RKO (cell line): ENCODE results near the gene ROBO2.

Experiments
- DNase-seq: peaks from one replicate; pipeline ENCODE4 v3.0.0-alpha.2; 2016; ENCODE audit warnings: low spot score

Gene ROBO2

DNA sequence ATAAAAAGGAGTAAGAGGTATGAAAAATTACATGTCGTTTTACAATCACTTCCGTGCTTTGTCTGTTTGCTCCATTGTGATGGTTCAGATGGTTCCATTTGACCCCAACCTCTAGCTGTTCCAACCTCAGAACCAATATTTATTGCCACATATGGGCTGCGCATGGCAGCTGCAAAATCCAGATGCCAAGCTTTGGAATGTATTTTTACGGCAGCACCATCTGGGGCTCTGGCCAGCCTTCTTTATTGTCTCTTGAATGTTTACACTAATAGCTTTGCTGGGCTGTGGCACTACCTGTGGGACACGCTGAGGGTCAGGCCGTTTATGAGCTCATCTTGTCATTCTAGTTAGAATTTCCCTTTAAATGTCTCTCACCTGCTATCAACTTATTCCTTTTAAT is 219.8 kb downstream of the ROBO2 start:
- no peak for DNase-seq

GRCh38 chr3:77262361-77262760 is 222.5 kb downstream of the ROBO2 start:
- no peak for DNase-seq

DNA sequence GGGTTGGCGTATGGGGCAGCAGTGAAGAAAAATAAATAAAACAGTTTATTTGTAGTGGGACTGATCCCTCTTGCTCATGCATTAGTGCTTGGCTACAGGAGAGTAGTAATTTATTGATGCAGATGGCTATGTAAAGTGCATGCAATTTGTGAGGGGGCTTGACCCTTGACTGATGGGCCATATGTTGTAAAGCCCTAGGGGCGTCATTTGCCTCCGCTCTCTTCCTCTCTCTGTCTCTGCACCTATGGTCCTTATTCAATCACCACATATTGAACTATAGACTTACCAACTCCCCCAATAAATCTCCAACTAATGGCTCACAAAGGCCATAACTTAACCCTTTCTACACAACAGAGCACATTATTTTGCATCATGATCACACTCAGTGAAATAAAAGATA is 227.7 kb downstream of the ROBO2 start:
- no peak for DNase-seq

- DNase-seq = no peak
Measured at GRCh38 chr3:77271306-77271705, 231.4 kb downstream of the ROBO2 start.

DNA sequence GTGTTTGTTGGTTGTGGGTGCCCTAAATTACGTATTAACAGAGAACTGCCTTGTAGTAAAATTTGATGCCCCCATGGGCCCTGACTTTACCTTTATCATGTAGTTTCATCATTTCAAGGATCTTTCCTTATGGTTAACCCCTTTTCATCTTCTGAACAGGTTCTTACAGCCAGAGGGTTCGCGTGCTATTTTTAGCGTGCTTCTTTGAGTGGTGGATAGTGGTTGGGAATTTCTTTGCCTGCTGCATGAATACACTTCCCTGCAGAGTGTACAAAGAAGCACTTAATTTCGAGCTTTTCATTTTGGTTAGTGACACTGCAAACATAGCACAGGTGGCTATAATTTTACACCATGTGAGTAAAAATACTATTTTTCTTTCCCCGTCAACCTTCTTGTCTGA is 231.8 kb downstream of the ROBO2 start:
- DNase-seq = no peak

DNA sequence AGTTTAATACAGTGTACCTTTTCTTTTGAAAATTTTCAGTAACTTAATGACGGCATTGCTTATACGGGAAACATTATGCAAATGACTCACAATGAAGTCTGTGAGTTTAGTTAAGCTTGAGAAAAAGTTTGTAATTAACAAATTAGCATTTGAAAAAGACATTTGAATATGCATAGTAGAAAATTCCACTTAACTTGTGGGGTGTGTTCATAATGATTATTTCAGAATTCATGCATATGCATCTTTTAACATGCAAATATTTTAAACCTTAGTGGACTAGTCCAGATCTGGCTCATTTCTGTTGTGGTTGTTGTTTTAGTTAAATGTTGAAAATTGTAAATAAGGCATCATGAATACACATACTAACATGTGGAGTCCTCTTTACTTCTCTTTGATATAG is 239.4 kb downstream of the ROBO2 start:
- DNase-seq = no peak

GRCh38 chr3:77281721-77282120 is 241.8 kb downstream of the ROBO2 start:
- no peak for DNase-seq

- DNase-seq = no peak
Measured at GRCh38 chr3:77283108-77283507, 243.2 kb downstream of the ROBO2 start.

- DNase-seq = no peak
Measured at GRCh38 chr3:77288348-77288747, 248.4 kb downstream of the ROBO2 start.

DNA sequence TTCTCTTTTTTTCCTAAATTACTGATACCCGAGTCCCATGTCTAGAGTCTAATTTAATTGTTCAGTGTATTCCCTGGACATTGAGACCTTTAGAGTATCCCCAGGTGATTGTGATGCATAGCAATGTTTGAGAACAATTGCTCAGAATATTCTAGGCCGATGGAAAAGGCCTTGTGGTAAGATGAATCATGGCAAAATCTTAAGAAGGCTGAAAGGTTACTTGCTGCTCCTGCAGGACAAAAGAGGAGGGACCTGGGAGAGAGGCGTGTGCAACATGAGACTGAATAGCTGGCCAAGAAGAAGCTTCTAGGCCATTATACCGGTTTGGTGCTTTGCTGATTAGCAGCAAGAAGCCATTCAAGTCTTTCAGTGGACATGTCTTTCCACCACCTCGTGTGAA is 256.6 kb downstream of the ROBO2 start:
- peak; percentile 41 for DNase-seq

- no peak for DNase-seq
Measured at GRCh38 chr3:77298417-77298816, 258.5 kb downstream of the ROBO2 start.

GRCh38 chr3:77303955-77304699 is 264.2 kb downstream of the ROBO2 start:
- DNase-seq = no peak

- DNase-seq = no peak
Measured at GRCh38 chr3:77304700-77305021, 264.8 kb downstream of the ROBO2 start.

DNA sequence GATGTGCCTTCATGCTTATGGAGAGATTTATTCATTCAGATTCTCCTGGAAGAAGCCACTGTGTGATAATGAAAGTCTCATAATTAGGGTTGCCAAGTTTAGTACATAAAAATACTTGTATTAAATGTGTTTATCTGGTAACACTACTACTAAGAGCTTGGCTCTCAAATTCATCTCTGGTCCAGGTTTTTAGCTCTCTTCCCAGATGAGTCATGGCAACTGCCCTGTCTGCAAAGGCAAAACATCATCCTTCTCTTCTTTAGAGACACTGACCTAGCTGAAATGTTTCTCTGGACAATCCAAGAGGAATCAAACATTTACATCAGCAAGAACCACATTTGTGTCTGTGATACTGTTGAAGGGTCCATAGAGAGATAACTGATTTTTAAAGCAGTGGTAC is 269.6 kb downstream of the ROBO2 start:
- no peak for DNase-seq

DNA sequence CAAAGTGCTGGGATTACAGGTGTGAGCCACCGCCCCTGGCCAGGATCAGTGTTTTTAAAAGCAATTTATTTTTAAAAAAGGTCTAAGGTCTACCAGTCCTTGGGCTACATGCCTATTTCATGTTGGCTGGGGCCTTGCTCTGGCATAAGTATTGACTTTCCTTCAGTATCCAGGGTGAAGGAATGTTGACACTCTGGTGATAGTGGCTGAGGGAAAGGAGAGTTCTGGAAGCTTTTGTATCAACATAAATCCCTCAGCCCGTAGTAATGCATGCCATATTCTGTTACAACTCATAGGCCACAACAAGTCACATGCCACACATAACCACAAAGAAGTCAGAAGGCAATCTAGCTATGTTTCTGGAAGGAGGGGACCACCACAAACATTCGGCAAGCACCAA is 273.9 kb downstream of the ROBO2 start:
- DNase-seq = no peak

- peak; percentile 7 for DNase-seq
Measured at GRCh38 chr3:77319711-77320110, 279.8 kb downstream of the ROBO2 start.

DNA sequence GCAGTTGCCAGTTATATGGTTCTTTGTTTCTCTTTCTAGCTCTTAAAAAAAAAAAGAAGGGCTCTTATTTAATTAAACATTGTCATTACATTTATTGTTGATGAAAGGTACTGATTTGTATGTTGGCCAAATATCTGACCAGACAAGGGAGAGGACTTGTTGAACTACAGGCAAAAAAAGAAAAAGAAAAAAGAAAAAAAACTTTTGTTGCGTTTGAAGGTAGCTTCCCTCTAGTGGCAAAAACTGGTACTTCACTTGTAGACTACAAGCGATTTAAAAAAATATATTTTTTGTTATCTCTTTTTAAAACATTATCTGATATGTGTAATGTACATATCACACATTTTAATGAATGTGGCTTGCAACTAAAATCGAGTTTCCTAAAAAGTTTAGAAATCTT is 280.6 kb downstream of the ROBO2 start:
- peak; percentile 61 for DNase-seq

- DNase-seq = no peak
Measured at GRCh38 chr3:77321646-77322045, 281.7 kb downstream of the ROBO2 start.

DNA sequence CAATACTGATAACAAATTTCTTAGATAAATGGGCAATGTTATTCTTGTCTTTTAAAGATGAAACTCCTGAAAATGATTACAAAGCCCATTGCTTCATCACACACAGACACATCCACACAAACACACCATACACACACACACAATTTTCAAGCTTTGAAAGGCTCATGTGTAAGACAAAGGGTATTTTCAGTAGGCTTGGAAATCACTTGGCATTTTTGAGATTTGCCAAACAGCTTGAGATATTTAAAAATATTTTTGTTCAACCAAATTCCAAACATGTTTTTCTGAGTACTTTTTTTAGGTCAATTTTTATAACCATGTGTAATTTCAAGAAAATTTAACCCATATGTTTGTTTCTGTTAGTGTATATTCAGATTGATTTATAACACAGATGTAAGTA is 283.7 kb downstream of the ROBO2 start:
- DNase-seq = no peak

- DNase-seq = no peak
Measured at GRCh38 chr3:77324105-77324504, 284.2 kb downstream of the ROBO2 start.

- DNase-seq = no peak
Measured at GRCh38 chr3:77325280-77325679, 285.4 kb downstream of the ROBO2 start.

- DNase-seq = no peak
Measured at GRCh38 chr3:77325702-77326101, 285.8 kb downstream of the ROBO2 start.

- DNase-seq = no peak
Measured at GRCh38 chr3:77326586-77326985, 286.7 kb downstream of the ROBO2 start.

- DNase-seq = no peak
Measured at GRCh38 chr3:77328690-77329089, 288.8 kb downstream of the ROBO2 start.

DNA sequence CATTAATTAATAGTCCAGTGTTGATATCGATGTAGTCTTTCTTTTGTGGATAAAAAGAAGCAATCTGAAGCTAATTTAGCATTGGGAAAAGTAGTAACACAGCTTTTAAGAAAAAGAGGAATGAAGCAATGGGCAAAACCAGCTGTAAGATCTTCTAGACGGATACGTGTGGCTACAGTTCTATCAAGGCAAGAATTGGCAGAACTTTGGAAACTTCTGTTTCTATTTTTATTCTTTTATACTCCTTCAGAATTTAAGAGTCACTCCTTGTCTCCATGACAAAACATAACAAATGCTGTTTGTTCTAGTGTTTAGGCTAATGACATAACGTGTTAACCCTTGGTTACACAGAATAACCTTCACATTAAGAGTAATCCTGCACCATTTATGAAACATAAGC is 289.2 kb downstream of the ROBO2 start:
- DNase-seq = no peak
